ENCODE results near the gene OGN.

OGN gene

GRCh38 chr9:92405818-92406217 lies 1.4 kb upstream of the OGN start:
- DNase-seq (ENCODE audit: low spot score): no peak

- no peak for DNase-seq (ENCODE audit: low spot score)
Observed at GRCh38 chr9:92402826-92403745, 1.3 kb downstream of the OGN start.

- no peak for DNase-seq (ENCODE audit: low spot score)
Observed at GRCh38 chr9:92402360-92402759, 2.0 kb downstream of the OGN start.

- DNase-seq (ENCODE audit: low spot score): no peak
Observed at GRCh38 chr9:92397853-92398252, 6.5 kb downstream of the OGN start.

- no peak for DNase-seq (ENCODE audit: low spot score)
Observed at GRCh38 chr9:92395617-92396016, 8.8 kb downstream of the OGN start.

- no peak for DNase-seq (ENCODE audit: low spot score)
Observed at GRCh38 chr9:92393686-92394085, 10.7 kb downstream of the OGN start.

GRCh38 chr9:92392690-92393089 lies 11.7 kb downstream of the OGN start:
- DNase-seq (ENCODE audit: low spot score): no peak

GRCh38 chr9:92385953-92386352 lies 18.4 kb downstream of the OGN start:
- no peak for DNase-seq (ENCODE audit: low spot score)

GRCh38 chr9:92385477-92385876 lies 18.9 kb downstream of the OGN start:
- no peak for DNase-seq (ENCODE audit: low spot score)

- no peak for DNase-seq (ENCODE audit: low spot score)
Observed at GRCh38 chr9:92385001-92385400, 19.4 kb downstream of the OGN start.

- DNase-seq (ENCODE audit: low spot score): no peak
Observed at GRCh38 chr9:92384375-92384774, 20.0 kb downstream of the OGN start.

GRCh38 chr9:92381775-92382174 lies 22.6 kb downstream of the OGN start:
- DNase-seq (ENCODE audit: low spot score): no peak

GRCh38 chr9:92380603-92381002 lies 23.8 kb downstream of the OGN start:
- DNase-seq (ENCODE audit: low spot score): no peak

- peak; percentile 71 for DNase-seq (ENCODE audit: low spot score)
Observed at GRCh38 chr9:92378865-92379560, 25.4 kb downstream of the OGN start.

GRCh38 chr9:92377876-92378275 lies 26.5 kb downstream of the OGN start:
- DNase-seq (ENCODE audit: low spot score): no peak

- no peak for DNase-seq (ENCODE audit: low spot score)
Observed at GRCh38 chr9:92373167-92373566, 31.2 kb downstream of the OGN start.

- no peak for DNase-seq (ENCODE audit: low spot score)
Observed at GRCh38 chr9:92369075-92369474, 35.3 kb downstream of the OGN start.

GRCh38 chr9:92360083-92360482 lies 44.3 kb downstream of the OGN start:
- DNase-seq (ENCODE audit: low spot score): no peak

- no peak for DNase-seq (ENCODE audit: low spot score)
Observed at GRCh38 chr9:92359394-92359995, 44.9 kb downstream of the OGN start.

- no peak for DNase-seq (ENCODE audit: low spot score)
Observed at GRCh38 chr9:92353051-92353450, 51.3 kb downstream of the OGN start.

- no peak for DNase-seq (ENCODE audit: low spot score)
Observed at GRCh38 chr9:92350740-92351133, 53.6 kb downstream of the OGN start.

- DNase-seq (ENCODE audit: low spot score): no peak
Observed at GRCh38 chr9:92349771-92350739, 54.3 kb downstream of the OGN start.

Measured in SW480 (cell line).